Stimulated activated CD4-positive, alpha-beta T cell treated with anti-CD3 and anti-CD28 coated beads, Interleukin-1b, Interleukin-23, amount 100 ng/mL, for 48 hours (primary cell): ENCODE data around the gene VCAN.

Experiments used
- DNase-seq: peaks from one replicate; pipeline ENCODE4 v3.0.0-alpha.2; 2020

The VCAN gene

DNA sequence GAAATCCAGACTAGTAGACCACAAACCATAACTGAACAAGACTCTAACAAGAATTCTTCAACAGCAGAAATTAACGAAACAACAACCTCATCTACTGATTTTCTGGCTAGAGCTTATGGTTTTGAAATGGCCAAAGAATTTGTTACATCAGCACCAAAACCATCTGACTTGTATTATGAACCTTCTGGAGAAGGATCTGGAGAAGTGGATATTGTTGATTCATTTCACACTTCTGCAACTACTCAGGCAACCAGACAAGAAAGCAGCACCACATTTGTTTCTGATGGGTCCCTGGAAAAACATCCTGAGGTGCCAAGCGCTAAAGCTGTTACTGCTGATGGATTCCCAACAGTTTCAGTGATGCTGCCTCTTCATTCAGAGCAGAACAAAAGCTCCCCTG lies 68.6 kb downstream of the VCAN start:
- no peak for DNase-seq

GRCh38 chr5:83540783-83541182 lies 69.2 kb downstream of the VCAN start:
- no peak for DNase-seq

DNA sequence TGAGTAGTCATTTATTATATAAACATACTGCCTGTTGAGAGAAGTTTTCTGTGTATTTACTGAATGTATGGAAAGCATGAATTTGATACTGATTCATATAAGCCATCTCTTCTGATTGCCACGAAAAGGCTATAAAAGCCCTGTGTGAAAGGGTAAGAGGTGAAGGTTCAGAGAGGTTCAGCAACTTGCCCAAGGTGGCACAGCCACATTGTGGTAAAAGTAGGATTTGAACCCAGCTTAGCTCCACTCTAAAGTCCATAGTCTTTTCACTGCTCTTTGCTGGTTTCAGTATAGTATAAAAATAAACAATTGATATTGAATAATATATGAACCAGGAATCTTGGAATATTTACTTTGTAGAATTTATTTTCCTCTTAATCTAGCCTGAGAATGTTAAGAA lies 71.3 kb downstream of the VCAN start:
- no peak for DNase-seq

DNA sequence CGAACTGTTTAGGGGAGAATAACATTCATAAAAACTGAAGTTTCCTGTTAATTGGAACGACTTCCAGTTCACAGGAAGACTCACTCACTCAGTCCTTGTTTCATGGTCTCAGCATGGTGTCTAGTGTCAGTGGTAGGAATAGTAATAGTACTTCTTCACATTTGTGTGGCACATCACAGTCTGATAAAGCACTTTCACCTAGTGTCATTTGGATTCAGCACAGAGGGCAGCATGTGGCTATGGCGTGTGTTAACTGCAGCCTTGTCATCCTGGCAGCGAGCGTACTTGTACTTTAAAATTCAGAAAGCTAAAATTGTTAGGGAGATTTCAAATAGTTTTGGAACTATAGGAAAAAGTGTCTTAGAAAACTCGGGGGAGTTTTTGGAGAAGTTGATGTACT lies 72.4 kb downstream of the VCAN start:
- DNase-seq: no peak

DNA sequence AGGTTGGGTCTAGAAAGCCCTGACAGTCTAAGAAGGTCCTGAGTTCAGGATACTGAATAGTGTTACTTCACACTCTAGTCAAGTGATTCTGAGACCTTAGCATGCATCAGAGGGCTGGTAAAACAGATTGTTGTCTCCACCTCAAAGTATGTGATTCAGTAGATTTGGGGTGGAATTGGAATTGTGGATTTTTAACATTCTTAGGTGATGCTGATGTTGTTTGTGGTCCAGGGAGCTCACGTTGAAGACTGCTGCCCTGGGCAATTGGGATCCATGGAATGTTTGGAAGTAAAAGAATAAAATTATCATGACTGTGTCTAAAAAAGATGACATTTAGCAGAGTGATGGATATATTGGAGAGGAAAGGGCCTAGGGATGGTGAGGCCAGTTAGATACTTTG lies 75.6 kb downstream of the VCAN start:
- DNase-seq: no peak

GRCh38 chr5:83547889-83548288 lies 76.3 kb downstream of the VCAN start:
- no peak for DNase-seq

DNA sequence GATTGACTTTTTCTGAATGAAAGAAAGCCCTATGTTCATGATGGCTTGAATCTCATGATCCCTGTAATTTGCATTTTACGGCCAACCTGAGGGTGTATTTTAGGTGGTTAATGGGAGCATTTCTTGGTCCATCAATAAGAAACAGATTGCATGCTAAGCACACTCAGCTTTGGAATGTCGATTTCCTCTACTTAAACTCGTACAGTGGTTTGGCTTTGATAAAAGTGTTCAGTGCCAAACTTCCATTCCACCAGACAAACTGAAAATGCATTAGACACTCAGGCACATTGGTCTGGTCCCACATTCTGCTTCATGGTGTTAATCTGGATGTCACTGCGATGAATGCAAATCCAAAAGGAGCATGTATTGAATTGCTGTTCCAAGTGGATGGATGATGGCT lies 77.0 kb downstream of the VCAN start:
- DNase-seq: no peak

GRCh38 chr5:83549076-83549475 lies 77.5 kb downstream of the VCAN start:
- DNase-seq: no peak

- no peak for DNase-seq
These were observed 78.1 kb downstream of the VCAN start for GRCh38 chr5:83549674-83550073.

GRCh38 chr5:83551821-83552220 lies 80.3 kb downstream of the VCAN start:
- DNase-seq: no peak

DNA sequence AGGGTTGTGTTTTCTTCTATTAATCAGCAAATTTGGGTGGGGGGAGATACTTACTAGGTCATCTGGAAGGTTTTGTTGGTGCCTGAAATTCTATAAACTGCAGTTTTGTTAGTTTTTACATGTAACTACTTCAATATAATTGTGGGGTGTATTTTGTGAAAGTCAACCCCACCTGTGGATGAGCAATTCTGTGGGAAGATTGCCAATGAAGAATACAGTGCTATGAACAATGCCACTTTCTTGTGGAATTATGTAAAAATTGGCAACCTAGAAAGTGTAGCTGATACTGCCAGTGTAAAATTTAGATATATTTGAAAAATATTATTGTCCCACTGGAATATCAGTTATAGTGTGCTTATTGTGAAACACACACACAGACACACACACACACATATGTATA lies 80.7 kb downstream of the VCAN start:
- no peak for DNase-seq

- DNase-seq: no peak
These were observed 81.5 kb downstream of the VCAN start for GRCh38 chr5:83553000-83553486.

- DNase-seq: no peak
These were observed 82.6 kb downstream of the VCAN start for GRCh38 chr5:83554133-83554532.

GRCh38 chr5:83554686-83555085 lies 83.1 kb downstream of the VCAN start:
- no peak for DNase-seq

- no peak for DNase-seq
These were observed 83.7 kb downstream of the VCAN start for GRCh38 chr5:83555263-83555662.

- DNase-seq: no peak
These were observed 84.6 kb downstream of the VCAN start for GRCh38 chr5:83556190-83556589.

- DNase-seq: no peak
These were observed 87.7 kb downstream of the VCAN start for GRCh38 chr5:83559118-83559785.

DNA sequence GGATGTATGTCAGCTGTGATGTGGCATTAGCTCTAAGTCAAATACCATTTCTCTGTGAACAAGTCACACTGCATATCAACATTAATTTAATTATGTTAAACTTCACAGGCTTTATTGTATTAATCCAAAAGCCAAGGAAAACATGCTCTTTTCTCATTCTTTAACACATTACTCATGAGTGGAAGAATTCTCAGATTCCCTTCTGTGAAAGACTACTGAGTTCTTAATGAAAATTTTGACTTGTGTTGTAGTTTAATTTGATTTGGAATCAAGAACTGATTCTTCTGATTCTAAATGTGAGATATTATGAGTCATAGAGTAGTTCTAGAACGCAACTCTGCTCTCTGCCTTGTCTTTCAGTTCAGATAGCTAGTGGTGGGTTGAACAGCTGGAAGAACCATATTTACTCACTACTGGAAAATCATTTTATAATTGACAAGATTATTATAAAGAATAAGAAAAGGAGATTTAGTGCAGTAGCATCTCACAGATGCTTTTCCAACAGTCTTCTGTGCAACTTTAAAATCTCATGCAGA lies 90.6 kb downstream of the VCAN start:
- no peak for DNase-seq

GRCh38 chr5:83562791-83563557 lies 91.4 kb downstream of the VCAN start:
- DNase-seq: no peak

DNA sequence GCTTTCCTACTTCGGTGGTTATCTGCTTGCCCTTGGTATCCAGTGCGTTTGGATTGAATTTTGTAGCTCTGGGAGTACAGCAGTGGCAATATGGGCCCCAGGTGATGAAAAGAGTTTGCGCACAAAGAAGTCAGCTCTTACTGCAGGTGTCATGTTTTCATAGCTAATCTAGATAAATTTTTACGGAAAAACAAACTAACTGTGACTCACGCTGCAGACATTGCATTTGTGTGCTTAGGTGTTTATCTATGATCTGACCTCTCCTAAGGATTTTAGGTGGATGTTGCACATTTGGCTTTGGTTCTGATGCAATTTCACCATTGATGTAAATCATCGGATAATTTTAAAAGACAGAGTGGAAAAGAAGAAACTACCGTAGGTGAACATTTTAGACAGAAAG lies 92.1 kb downstream of the VCAN start:
- DNase-seq: no peak

GRCh38 chr5:83564069-83564749 lies 92.7 kb downstream of the VCAN start:
- DNase-seq: no peak

DNA sequence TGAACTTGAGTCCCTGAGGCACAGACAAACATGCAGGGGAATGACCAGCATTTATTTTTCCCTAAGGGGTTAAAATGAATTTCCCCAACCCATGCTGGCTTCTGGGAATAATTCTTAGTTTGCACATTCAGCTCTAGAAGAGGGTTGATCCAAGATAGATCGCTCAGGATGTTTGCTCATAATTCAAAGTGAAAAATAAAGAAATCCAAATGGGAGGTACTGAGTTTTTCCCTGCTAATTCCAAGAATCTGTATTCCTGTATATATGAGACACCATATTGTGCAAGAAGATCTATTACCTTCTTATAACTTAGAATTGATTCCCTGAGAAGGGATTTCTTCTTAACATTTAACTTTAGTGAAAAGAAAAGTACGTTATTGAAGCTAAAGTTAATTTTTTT lies 96.2 kb downstream of the VCAN start:
- DNase-seq: no peak

GRCh38 chr5:83568186-83568585 lies 96.6 kb downstream of the VCAN start:
- no peak for DNase-seq

DNA sequence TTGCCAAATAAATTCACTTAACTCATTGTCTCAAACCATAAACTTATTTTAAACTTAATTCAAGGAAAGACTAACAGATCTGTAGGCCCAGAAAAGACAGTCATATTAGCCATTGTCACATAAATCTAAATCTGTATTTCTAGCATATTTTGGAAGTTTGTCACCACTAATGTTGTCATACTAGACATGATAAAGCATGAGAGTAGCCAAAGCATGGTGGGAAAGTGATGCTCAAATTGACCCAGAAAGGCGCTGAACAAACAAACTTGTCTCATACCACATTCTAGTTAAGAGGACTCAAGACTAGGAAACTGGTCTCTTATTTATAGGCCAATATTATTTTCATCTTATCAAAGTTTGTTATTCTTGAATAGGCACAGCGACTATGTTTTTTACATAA lies 99.4 kb downstream of the VCAN start:
- DNase-seq: no peak
